K562 (cell line): ENCODE measurements around the gene TDRD3. TPM values are rescaled to one million over a fixed set of nuclear protein-coding genes. Genes with fewer than 3 reads are reported as not detected.

Source experiments
- ATAC-seq: fragments of 200-7000 bp; cut with Tn5 transposase; 3 replicates; pipeline ENCODE4 v1.9.1; 2020; ENCODE audit warnings: moderate library complexity
- BruUV-seq: library from RNA; stranded (reverse); fragments of 400-500 nt; replicated peaks from 2 replicates; lab custom pipeline; 2021; lab: Mats Ljungman, UMichigan
- CTCF ChIA-PET: fragments of 300-600 bp; formaldehyde crosslinking; extraction: SDS; loops from one replicate; lab custom pipeline; 2021; ENCODE audit warnings: low intra/inter-chr PET ratio; lab: Yijun Ruan, JAX
- POLR2A ChIA-PET: fragments of 300-600, 350-650 bp; sonication (Branson Sonifier 250); formaldehyde crosslinking; extraction: SDS; loops from one replicate; lab custom pipeline; 2021; ENCODE audit warnings: antibody characterized with exemption, inconsistent platforms; lab: Yijun Ruan, JAX
- DNase-seq, 4 experiments: peaks; one replicate each; pipeline versions ENCODE4 v3.0.0 to v3.0.0-alpha.2; 2011 to 2018; ENCODE audit warnings: low spot score in 3 of 4, mixed read lengths in 3 of 4; ENCODE audit errors: extremely low read depth in 1 of 4
- FAIRE-seq: peaks from 2 replicates; lab custom pipeline; 2011; peaks lifted over from hg19 to GRCh38; lab: Jason Lieb, UNC
- H2AFZ ChIP-seq: 2 replicates; pipeline ENCODE4 v1.6.0; 2011; ENCODE audit warnings: low read depth, low read length, control low read depth, inconsistent platforms
- H3K27ac ChIP-seq: fragments of 200-600 bp; 3 replicates; pipeline ENCODE4 v1.8.0; 2011; ENCODE audit warnings: low read depth, mild to moderate bottlenecking, control low read depth, inconsistent platforms, low read length, moderate library complexity, mixed read lengths; ENCODE audit errors: extremely low read depth
- H3K27me3 ChIP-seq, 2 experiments: fragments of 300-600 bp in 1 of 2; 2 replicates in 1 of 2; 3 replicates in 1 of 2; pipeline versions ENCODE4 v1.6.0 to v1.8.0; 2011; ENCODE audit warnings: inconsistent platforms in 2 of 2, low read length in 2 of 2, mild to moderate bottlenecking in 1 of 2, mixed read lengths in 1 of 2, moderate library complexity in 1 of 2; ENCODE audit not compliant: control insufficient read depth in 2 of 2, insufficient read depth in 2 of 2
- H3K36me3 ChIP-seq: fragments of 300-600 bp; 3 replicates; pipeline ENCODE4 v1.8.0; 2011; ENCODE audit warnings: mild to moderate bottlenecking, low read length, inconsistent platforms; ENCODE audit not compliant: control insufficient read depth, insufficient read depth
- H3K4me1 ChIP-seq, 2 experiments: fragments of 200-600 bp in 1 of 2; replicated peaks in 1 of 2; 2 replicates in 1 of 2; 3 replicates in 1 of 2; pipeline versions ENCODE4 v1.5.1 to v1.8.0; 2011; ENCODE audit warnings: inconsistent platforms in 2 of 2, low read length in 2 of 2, mild to moderate bottlenecking in 1 of 2, mixed read lengths in 1 of 2, moderate library complexity in 1 of 2; ENCODE audit not compliant: control insufficient read depth in 2 of 2, insufficient read depth in 2 of 2
- H3K4me2 ChIP-seq: 2 replicates; pipeline ENCODE4 v1.6.1; 2011; ENCODE audit warnings: low read length, control low read depth, inconsistent platforms, mixed read lengths; ENCODE audit not compliant: insufficient read depth
- H3K4me3 ChIP-seq: fragments of 200-600 bp; sonication (generic), shearing (Covaris generic); 2 replicates; pipeline ENCODE4 v1.5.1; 2016; ENCODE audit warnings: control low read depth, inconsistent platforms
- H3K79me2 ChIP-seq: fragments of 200-600 bp; 3 replicates; pipeline ENCODE4 v1.8.0; 2011; ENCODE audit warnings: low read length, inconsistent platforms; ENCODE audit not compliant: control insufficient read depth, insufficient read depth
- H3K9ac ChIP-seq, 2 experiments: 2 replicates each; pipeline versions ENCODE4 v1.6.0 to v1.6.1; 2011; ENCODE audit warnings: low read depth in 2 of 2, low read length in 2 of 2, control low read depth in 1 of 2, inconsistent platforms in 1 of 2, mild to moderate bottlenecking in 1 of 2, mixed read lengths in 1 of 2; ENCODE audit not compliant: insufficient read depth in 1 of 2
- H3K9me1 ChIP-seq: one replicate; pipeline ENCODE4 v1.6.0; 2011; ENCODE audit warnings: inconsistent platforms, mild to moderate bottlenecking, low read length, moderate library complexity; ENCODE audit not compliant: control insufficient read depth, insufficient read depth
- H3K9me3 ChIP-seq: replicated peaks from 2 replicates; pipeline ENCODE4 v1.5.1; 2011; ENCODE audit warnings: low read depth, low read length, inconsistent platforms; ENCODE audit not compliant: control insufficient read depth, insufficient read depth
- H4K20me1 ChIP-seq: replicated peaks from 2 replicates; pipeline ENCODE4 v1.6.1; 2011; ENCODE audit warnings: low read length, inconsistent platforms, mixed read lengths; ENCODE audit not compliant: control insufficient read depth, insufficient read depth
- ESRRA ChIP-seq: fragments of 450-650 bp; IDR thresholded peaks from 2 replicates; pipeline ENCODE4 v1.6.1; 2014; ENCODE audit warnings: low read depth, mild to moderate bottlenecking, moderate library complexity, borderline replicate concordance
- HIVEP1 ChIP-seq: fragments of 250-450 bp; sonication (Bioruptor Pico); IDR thresholded peaks from 2 replicates; pipeline ENCODE4 v1.4.0; 2020; ENCODE audit warnings: mild to moderate bottlenecking
- LCOR ChIP-seq: sonication (generic); formaldehyde crosslinking; IDR thresholded peaks from 2 replicates; pipeline ENCODE4 v1.8.0; 2022; ENCODE audit warnings: mild to moderate bottlenecking, missing genetic modification reagents
- MAFF ChIP-seq: IDR thresholded peaks from 2 replicates; pipeline ENCODE4 v1.6.1; 2012; ENCODE audit warnings: low read length, improper control_type of control experiment
- SPI1 ChIP-seq: IDR thresholded peaks from 2 replicates; pipeline ENCODE4 v1.6.1; 2011; ENCODE audit warnings: low read depth, low read length, control low read depth, borderline replicate concordance
- STAT5B ChIP-seq: fragments of 250-450 bp; sonication (Bioruptor Pico); IDR thresholded peaks from 2 replicates; pipeline ENCODE4 v1.8.0; 2021; ENCODE audit warnings: mild to moderate bottlenecking, inconsistent platforms
- ZNF217 ChIP-seq: sonication (generic); formaldehyde crosslinking; IDR thresholded peaks from 2 replicates; pipeline ENCODE4 v1.8.0; 2022; ENCODE audit warnings: mild to moderate bottlenecking, missing genetic modification reagents
- ZNF766 ChIP-seq: fragments of 200-800 bp; sonication (Bioruptor generic); conservative IDR thresholded peaks from 2 replicates; pipeline ENCODE4 v1.6.1; 2016; ENCODE audit warnings: missing genetic modification characterization, missing compliant biosample characterization
- WGBS: fragments of 100-300 bp; shearing (Covaris generic); methylation state at CpG from one replicate; pipeline ENCODE4 v1.1.6; 2016; ENCODE audit warnings: low coverage, mixed read lengths; ENCODE audit not compliant: insufficient coverage; ENCODE audit errors: missing lambda C conversion rate; 5-methylcytosine and 5-hydroxymethylcytosine counted together
- in situ Hi-C: fragments of 300-500 bp; cut with MboI; formaldehyde crosslinking; loops from 4 replicates; pipeline ENCODE4 v1.15.0; 2018; ENCODE audit warnings: inconsistent platforms, mixed read lengths
- intact Hi-C: fragments of 100-400 bp; cut with micrococcal nuclease; formaldehyde crosslinking; loops from 2 replicates; pipeline ENCODE4 v1.14.2; 2022
- polyA plus RNA-seq, 8 experiments: library from polyadenylated mRNA; depleted of rRNA in 4 of 8; stranded (reverse) in 5 of 8; unstranded in 3 of 8; fragments of >200 nt; fragmentation: Nextera tagmentation in 2 of 8; fragmentation: Illumina TruSeq in 1 of 8; extraction: Ambion mirVana in 2 of 8; extraction: Trizol in 1 of 8; gene quantifications; 2 replicates each; pipeline versions ENCODE4 v1.2.1 to v1.2.3, GENCODE V29; 2011 to 2014; ENCODE audit warnings: inconsistent platforms in 1 of 8, missing spikeins in 1 of 8
- total RNA-seq, 7 experiments: library from RNA; depleted of rRNA in 6 of 7; stranded (reverse); fragments of >200 nt in 6 of 7; fragmentation: Illumina TruSeq in 2 of 7; extraction: Trizol in 2 of 7; gene quantifications; 2 replicates each; pipeline versions ENCODE4 v1.2.1 to v1.2.3, GENCODE V29; 2011 to 2021; ENCODE audit warnings: low replicate concordance in 1 of 7

Gene TDRD3
- total and polyA plus RNA-seq, 9 of the 15 experiments (the other 6 are each of a cell fraction or from before 2014, with no cell fraction given), result 3.6 to 16.4 (median 9.5) TPM

GRCh38 chr13:60619461-60619860 lies 222.4 kb downstream of the TDRD3 start:
- Histone ChIP-seq H2AFZ (no peak overlapping the region), H3K4me2 (no peak overlapping the region), H3K9me3 (no peaks in the 10 kb centered on the region), H3K27ac (no peak overlapping the region)
- no peak for ATAC-seq
- CTCF ChIA-PET, result no interaction called here
- POLR2A ChIA-PET, result interaction anchor here (0.6 kb wide), 1 partner anchor 45 kb away, joined by 3 read pairs; no protein-coding TSS in a partner anchor
- 0 out of 2 replicates have a peak, but pooled peaks have one; percentile 43 for TF ChIP-seq ZNF766 (CRISPR knock-in tag)
- no peak for TF ChIP-seq HIVEP1
- TF ChIP-seq LCOR, result no peak
- TF ChIP-seq STAT5B (CRISPR knock-in tag), result no peak
- no peak for TF ChIP-seq ESRRA
- no peak for TF ChIP-seq ZNF217 (CRISPR knock-in tag)
- TF ChIP-seq MAFF, result no peak
- TF ChIP-seq SPI1, result peak; percentile 73
- TF ChIP-seq, all 486 proteins: peak for 2
- no peaks in the 10 kb centered on the region for H4K20me1 ChIP-seq
- H3K36me3 ChIP-seq, result no peaks in the 10 kb centered on the region
- intact Hi-C loops (no loop called here), in situ Hi-C loops (loop anchor here (10.0 kb wide), 1 partner anchor 145 kb away; no protein-coding TSS in a partner anchor)
- no peak for DNase-seq
- H3K9me1 ChIP-seq, result no peaks in the 10 kb centered on the region
- no peak overlapping the region for H3K9ac ChIP-seq
- BruUV-seq, result no TSS peak
- H3K4me3 ChIP-seq, result no peak overlapping the region
- H3K4me1 ChIP-seq, result no peaks in the 10 kb centered on the region
- no peaks in the 10 kb centered on the region for H3K79me2 ChIP-seq
- no peaks in the 10 kb centered on the region for H3K27me3 ChIP-seq
- no peak for FAIRE-seq
- 0% methylated on average over 2 of the region's 2 CpGs for WGBS
